ENCODE results near the gene SCGB1A1.

SCGB1A1 gene

GRCh38 chr11:62458212-62459002 lies 39.6 kb downstream of the SCGB1A1 start:
- no peaks in the 10 kb centered on the region for H3K36me3 ChIP-seq (ENCODE audit: control insufficient read depth, insufficient read depth, low read length)
- no peaks in the 10 kb centered on the region for H3K4me1 ChIP-seq (ENCODE audit: control insufficient read depth, insufficient read depth, low read length, poor library complexity, severe bottlenecking)
- H3K9me3 ChIP-seq (ENCODE audit: control insufficient read depth, low read length) = no peaks in the 10 kb centered on the region
- no peak overlapping the region for H3K27ac ChIP-seq (ENCODE audit: insufficient read depth, low read length, poor library complexity, severe bottlenecking)
- no peak overlapping the region for H3K4me3 ChIP-seq (ENCODE audit: insufficient read depth, low read depth, low read length, poor library complexity, severe bottlenecking)
- H3K27me3 ChIP-seq (replicated peaks; ENCODE audit: control insufficient read depth, insufficient read depth, low read length, poor library complexity, severe bottlenecking) = no peaks in the 10 kb centered on the region
- DNase-seq = no peak

DNA sequence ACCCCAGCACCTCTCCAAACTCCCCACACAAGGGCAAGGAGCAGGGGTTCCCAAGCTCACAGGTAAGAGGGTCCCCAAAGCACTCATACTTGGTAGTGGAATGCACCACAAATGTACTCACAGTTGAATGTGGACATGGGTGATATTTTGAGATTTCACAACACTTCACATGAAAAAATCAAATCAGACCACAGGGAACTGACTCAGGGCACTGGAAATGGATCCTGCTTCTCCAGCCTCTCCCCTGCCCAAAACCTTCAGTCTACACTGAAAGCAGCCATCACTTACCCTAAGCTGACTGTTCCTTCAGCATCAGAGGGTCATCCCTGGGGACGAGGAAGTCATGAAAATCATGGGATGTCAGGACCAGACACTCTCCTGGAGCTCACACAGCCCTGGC lies 40.2 kb downstream of the SCGB1A1 start:
- no peaks in the 10 kb centered on the region for H3K4me1 ChIP-seq (ENCODE audit: control insufficient read depth, insufficient read depth, low read length, poor library complexity, severe bottlenecking)
- H3K27ac ChIP-seq (ENCODE audit: insufficient read depth, low read length, poor library complexity, severe bottlenecking) = no peak overlapping the region
- H3K36me3 ChIP-seq (ENCODE audit: control insufficient read depth, insufficient read depth, low read length) = no peaks in the 10 kb centered on the region
- no peaks in the 10 kb centered on the region for H3K9me3 ChIP-seq (ENCODE audit: control insufficient read depth, low read length)
- no peak overlapping the region for H3K4me3 ChIP-seq (ENCODE audit: insufficient read depth, low read depth, low read length, poor library complexity, severe bottlenecking)
- DNase-seq = no peak
- no peaks in the 10 kb centered on the region for H3K27me3 ChIP-seq (replicated peaks; ENCODE audit: control insufficient read depth, insufficient read depth, low read length, poor library complexity, severe bottlenecking)

- Histone ChIP-seq H3K4me1 (ENCODE audit: control insufficient read depth, insufficient read depth, low read length, poor library complexity, severe bottlenecking) (no peaks in the 10 kb centered on the region), H3K27me3 (replicated peaks; ENCODE audit: control insufficient read depth, insufficient read depth, low read length, poor library complexity, severe bottlenecking) (no peaks in the 10 kb centered on the region), H3K27ac (ENCODE audit: insufficient read depth, low read length, poor library complexity, severe bottlenecking) (no peak overlapping the region), H3K9me3 (ENCODE audit: control insufficient read depth, low read length) (no peaks in the 10 kb centered on the region), H3K36me3 (ENCODE audit: control insufficient read depth, insufficient read depth, low read length) (no peaks in the 10 kb centered on the region), H3K4me3 (ENCODE audit: insufficient read depth, low read depth, low read length, poor library complexity, severe bottlenecking) (no peak overlapping the region)
- no peak for DNase-seq
Measured at GRCh38 chr11:62461740-62462507, 43.1 kb downstream of the SCGB1A1 start.

GRCh38 chr11:62462508-62462892 lies 43.7 kb downstream of the SCGB1A1 start:
- no peak overlapping the region for H3K4me3 ChIP-seq (ENCODE audit: insufficient read depth, low read depth, low read length, poor library complexity, severe bottlenecking)
- no peak for DNase-seq
- H3K9me3 ChIP-seq (ENCODE audit: control insufficient read depth, low read length) = no peaks in the 10 kb centered on the region
- no peak overlapping the region for H3K27ac ChIP-seq (ENCODE audit: insufficient read depth, low read length, poor library complexity, severe bottlenecking)
- no peaks in the 10 kb centered on the region for H3K27me3 ChIP-seq (replicated peaks; ENCODE audit: control insufficient read depth, insufficient read depth, low read length, poor library complexity, severe bottlenecking)
- H3K4me1 ChIP-seq (ENCODE audit: control insufficient read depth, insufficient read depth, low read length, poor library complexity, severe bottlenecking) = no peaks in the 10 kb centered on the region
- H3K36me3 ChIP-seq (ENCODE audit: control insufficient read depth, insufficient read depth, low read length) = no peaks in the 10 kb centered on the region

GRCh38 chr11:62463121-62463542 lies 44.3 kb downstream of the SCGB1A1 start:
- no peak for DNase-seq
- no peaks in the 10 kb centered on the region for H3K4me1 ChIP-seq (ENCODE audit: control insufficient read depth, insufficient read depth, low read length, poor library complexity, severe bottlenecking)
- H3K36me3 ChIP-seq (ENCODE audit: control insufficient read depth, insufficient read depth, low read length) = no peaks in the 10 kb centered on the region
- no peaks in the 10 kb centered on the region for H3K27me3 ChIP-seq (replicated peaks; ENCODE audit: control insufficient read depth, insufficient read depth, low read length, poor library complexity, severe bottlenecking)
- no peak overlapping the region for H3K27ac ChIP-seq (ENCODE audit: insufficient read depth, low read length, poor library complexity, severe bottlenecking)
- no peak overlapping the region for H3K4me3 ChIP-seq (ENCODE audit: insufficient read depth, low read depth, low read length, poor library complexity, severe bottlenecking)
- H3K9me3 ChIP-seq (ENCODE audit: control insufficient read depth, low read length) = no peaks in the 10 kb centered on the region

DNA sequence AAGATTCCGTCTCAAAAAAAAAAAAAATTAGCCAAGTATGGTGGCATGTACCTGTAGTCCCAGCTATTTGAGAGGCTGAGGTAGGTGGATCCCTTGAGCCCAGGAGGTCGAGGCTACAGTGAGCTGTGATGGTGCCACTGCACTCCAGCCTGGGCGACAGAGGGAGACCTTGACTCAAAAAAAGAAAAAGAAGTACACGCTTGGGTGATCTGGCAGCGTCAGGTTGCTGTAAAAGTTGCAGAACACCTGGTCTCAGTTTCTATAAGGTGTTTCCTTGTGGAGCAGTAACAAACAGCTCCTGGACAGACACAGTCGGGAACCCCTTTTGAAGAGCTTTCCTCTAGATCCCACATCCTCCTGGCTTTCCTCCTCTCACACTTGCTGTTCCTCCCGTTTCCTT lies 45.8 kb downstream of the SCGB1A1 start:
- H3K27me3 ChIP-seq (replicated peaks; ENCODE audit: control insufficient read depth, insufficient read depth, low read length, poor library complexity, severe bottlenecking) = no peaks in the 10 kb centered on the region
- DNase-seq = no peak
- H3K36me3 ChIP-seq (ENCODE audit: control insufficient read depth, insufficient read depth, low read length) = no peaks in the 10 kb centered on the region
- H3K4me3 ChIP-seq (ENCODE audit: insufficient read depth, low read depth, low read length, poor library complexity, severe bottlenecking) = no peak overlapping the region
- H3K4me1 ChIP-seq (ENCODE audit: control insufficient read depth, insufficient read depth, low read length, poor library complexity, severe bottlenecking) = no peaks in the 10 kb centered on the region
- H3K27ac ChIP-seq (ENCODE audit: insufficient read depth, low read length, poor library complexity, severe bottlenecking) = no peak overlapping the region
- H3K9me3 ChIP-seq (ENCODE audit: control insufficient read depth, low read length) = no peaks in the 10 kb centered on the region

DNA sequence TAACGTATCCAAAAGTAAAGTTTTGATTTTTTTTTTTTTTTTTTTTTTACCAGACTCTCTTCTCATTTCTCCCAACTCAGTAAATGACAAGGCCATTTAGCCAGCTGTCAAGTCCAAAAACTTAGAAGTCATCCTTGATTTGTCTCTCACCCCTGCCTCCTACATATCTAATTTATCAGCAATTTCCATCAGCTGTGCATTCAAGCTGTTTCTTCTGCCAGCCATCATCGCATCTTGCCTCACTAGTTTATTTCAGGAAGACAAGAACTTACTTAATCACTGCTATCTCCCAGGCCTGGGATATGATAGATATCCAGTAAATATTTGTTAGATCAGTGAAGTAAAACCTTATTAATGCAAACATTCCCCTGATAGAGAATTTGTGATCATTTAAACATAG lies 47.6 kb downstream of the SCGB1A1 start:
- H3K4me3 ChIP-seq (ENCODE audit: insufficient read depth, low read depth, low read length, poor library complexity, severe bottlenecking) = no peak overlapping the region
- no peak for DNase-seq
- H3K36me3 ChIP-seq (ENCODE audit: control insufficient read depth, insufficient read depth, low read length) = no peaks in the 10 kb centered on the region
- no peak overlapping the region for H3K27ac ChIP-seq (ENCODE audit: insufficient read depth, low read length, poor library complexity, severe bottlenecking)
- H3K4me1 ChIP-seq (ENCODE audit: control insufficient read depth, insufficient read depth, low read length, poor library complexity, severe bottlenecking) = no peaks in the 10 kb centered on the region
- H3K9me3 ChIP-seq (ENCODE audit: control insufficient read depth, low read length) = no peaks in the 10 kb centered on the region
- no peaks in the 10 kb centered on the region for H3K27me3 ChIP-seq (replicated peaks; ENCODE audit: control insufficient read depth, insufficient read depth, low read length, poor library complexity, severe bottlenecking)

DNA sequence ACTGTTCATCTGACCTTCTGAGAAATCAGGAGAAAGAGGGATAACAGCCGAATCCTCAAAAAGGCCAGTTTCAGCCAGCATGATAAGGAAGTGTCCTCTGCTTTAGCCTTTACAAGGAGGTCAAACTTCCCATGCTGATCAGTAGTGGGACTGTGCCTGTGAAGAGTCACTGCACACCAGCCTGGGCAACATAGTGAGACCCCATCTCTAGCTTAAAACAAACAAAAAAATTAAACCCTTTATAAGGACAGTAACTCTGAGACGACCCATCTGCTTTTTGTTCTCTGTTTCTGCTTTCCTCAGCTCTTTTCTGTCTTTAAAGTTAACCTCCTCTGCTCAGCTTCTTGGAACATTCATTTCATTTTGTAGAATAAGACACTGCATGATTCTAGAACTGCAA lies 49.7 kb downstream of the SCGB1A1 start:
- DNase-seq = no peak
- Histone ChIP-seq H3K36me3 (ENCODE audit: control insufficient read depth, insufficient read depth, low read length) (no peaks in the 10 kb centered on the region), H3K27me3 (replicated peaks; ENCODE audit: control insufficient read depth, insufficient read depth, low read length, poor library complexity, severe bottlenecking) (no peaks in the 10 kb centered on the region), H3K9me3 (ENCODE audit: control insufficient read depth, low read length) (no peaks in the 10 kb centered on the region), H3K27ac (ENCODE audit: insufficient read depth, low read length, poor library complexity, severe bottlenecking) (no peak overlapping the region), H3K4me3 (ENCODE audit: insufficient read depth, low read depth, low read length, poor library complexity, severe bottlenecking) (no peak overlapping the region), H3K4me1 (ENCODE audit: control insufficient read depth, insufficient read depth, low read length, poor library complexity, severe bottlenecking) (no peaks in the 10 kb centered on the region)

GRCh38 chr11:62471603-62472002 lies 52.8 kb downstream of the SCGB1A1 start:
- Histone ChIP-seq H3K27ac (ENCODE audit: insufficient read depth, low read length, poor library complexity, severe bottlenecking) (no peak overlapping the region), H3K4me3 (ENCODE audit: insufficient read depth, low read depth, low read length, poor library complexity, severe bottlenecking) (no peak overlapping the region), H3K27me3 (replicated peaks; ENCODE audit: control insufficient read depth, insufficient read depth, low read length, poor library complexity, severe bottlenecking) (no peaks in the 10 kb centered on the region), H3K9me3 (ENCODE audit: control insufficient read depth, low read length) (no peaks in the 10 kb centered on the region), H3K4me1 (ENCODE audit: control insufficient read depth, insufficient read depth, low read length, poor library complexity, severe bottlenecking) (no peaks in the 10 kb centered on the region), H3K36me3 (ENCODE audit: control insufficient read depth, insufficient read depth, low read length) (no peaks in the 10 kb centered on the region)
- DNase-seq = no peak

All from effector memory CD4-positive, alpha-beta T cell (primary cell).